Measurements from ENCODE around the gene ZNF232. TPM values are rescaled to one million over a fixed set of nuclear protein-coding genes. Genes with fewer than 3 reads are reported as not detected.

ZNF232 gene
- total and polyA plus RNA-seq, 2 donors (not counting 1 experiment from before 2014, with no cell fraction given), result 4.2 to 7.3 TPM

GRCh38 chr17:5100832-5101231 lies 10.8 kb downstream of the ZNF232 start:
- Histone ChIP-seq H2AFZ (ENCODE audit: low read length) (no peak overlapping the region), H3K9ac (ENCODE audit: insufficient read depth, low read length) (no peak overlapping the region), H3K4me1 (ENCODE audit: control insufficient read depth, extremely low read depth, insufficient read depth, low read length) (no peaks in the 10 kb centered on the region), H3K79me2 (ENCODE audit: control insufficient read depth, insufficient read depth, low read length) (no peaks in the 10 kb centered on the region), H3K4me3 (replicated peaks in 1 of 4; ENCODE audit: control extremely low read depth in 1 of 4, insufficient read depth in 1 of 4, low read depth in 3 of 4, low read length in 4 of 4) (no peak overlapping the region), H3K27ac (ENCODE audit: insufficient read depth, low read length) (no peak overlapping the region), H3K36me3 (ENCODE audit: control insufficient read depth, insufficient read depth, low read length) (peaks cover under 1% of the 10 kb centered on the region), H3K9me3 (ENCODE audit: control insufficient read depth, insufficient read depth, low read depth, low read length) (peaks cover 2% of the 10 kb centered on the region), H4K20me1 (ENCODE audit: control insufficient read depth, extremely low read depth, insufficient read depth, low read length) (no peaks in the 10 kb centered on the region), H3K27me3 (ENCODE audit: control insufficient read depth, insufficient read depth, low read length) (no peaks in the 10 kb centered on the region), H3K4me2 (ENCODE audit: extremely low read depth, insufficient read depth, low read length) (no peak overlapping the region)
- DNase-seq (ENCODE audit: low read depth in 2 of 2), result no peak
- TF ChIP-seq EZH2 (IDR thresholded peaks at IDR 0.05; ENCODE audit: low read length, missing control alignments) (no peak), CTCF (conservative IDR thresholded peaks at IDR 0.05 in 1 of 2, IDR thresholded peaks at IDR 0.05 in 1 of 2; ENCODE audit: low read depth in 1 of 2, low read length in 2 of 2) (no peak)

- no peak overlapping the region for H2AFZ ChIP-seq (ENCODE audit: low read length)
These were observed 12.4 kb downstream of the ZNF232 start for GRCh38 chr17:5099271-5099670.

GRCh38 chr17:5097101-5097834 lies 14.4 kb downstream of the ZNF232 start:
- H3K4me2 ChIP-seq (ENCODE audit: extremely low read depth, insufficient read depth, low read length), result no peak overlapping the region

More at GRCh38 chr17:5099271-5099670, 12.4 kb downstream of the ZNF232 start:
- TF ChIP-seq EZH2 (IDR thresholded peaks at IDR 0.05; ENCODE audit: low read length, missing control alignments), result no peak
- TF ChIP-seq CTCF (conservative IDR thresholded peaks at IDR 0.05 in 1 of 2, IDR thresholded peaks at IDR 0.05 in 1 of 2; ENCODE audit: low read depth in 1 of 2, low read length in 2 of 2), result no peak
- Histone ChIP-seq H3K4me3 (replicated peaks in 1 of 4; ENCODE audit: control extremely low read depth in 1 of 4, insufficient read depth in 1 of 4, low read depth in 3 of 4, low read length in 4 of 4) (no peak overlapping the region), H3K27me3 (ENCODE audit: control insufficient read depth, insufficient read depth, low read length) (no peaks in the 10 kb centered on the region), H4K20me1 (ENCODE audit: control insufficient read depth, extremely low read depth, insufficient read depth, low read length) (no peaks in the 10 kb centered on the region), H3K27ac (ENCODE audit: insufficient read depth, low read length) (no peak overlapping the region), H3K4me1 (ENCODE audit: control insufficient read depth, extremely low read depth, insufficient read depth, low read length) (no peaks in the 10 kb centered on the region), H3K9me3 (ENCODE audit: control insufficient read depth, insufficient read depth, low read depth, low read length) (peaks cover 2% of the 10 kb centered on the region), H3K9ac (ENCODE audit: insufficient read depth, low read length) (no peak overlapping the region), H3K79me2 (ENCODE audit: control insufficient read depth, insufficient read depth, low read length) (no peaks in the 10 kb centered on the region), H3K4me2 (ENCODE audit: extremely low read depth, insufficient read depth, low read length) (no peak overlapping the region), H3K36me3 (ENCODE audit: control insufficient read depth, insufficient read depth, low read length) (no peaks in the 10 kb centered on the region)
- DNase-seq (ENCODE audit: low read depth in 2 of 2), result no peak

More at GRCh38 chr17:5097101-5097834, 14.4 kb downstream of the ZNF232 start:
- Histone ChIP-seq H3K9me3 (ENCODE audit: control insufficient read depth, insufficient read depth, low read depth, low read length) (peaks cover 4% of the 10 kb centered on the region), H3K27me3 (ENCODE audit: control insufficient read depth, insufficient read depth, low read length) (no peaks in the 10 kb centered on the region), H4K20me1 (ENCODE audit: control insufficient read depth, extremely low read depth, insufficient read depth, low read length) (no peaks in the 10 kb centered on the region), H3K4me1 (ENCODE audit: control insufficient read depth, extremely low read depth, insufficient read depth, low read length) (no peaks in the 10 kb centered on the region), H3K4me3 (replicated peaks in 1 of 4; ENCODE audit: control extremely low read depth in 1 of 4, insufficient read depth in 1 of 4, low read depth in 3 of 4, low read length in 4 of 4) (no peak overlapping the region), H3K36me3 (ENCODE audit: control insufficient read depth, insufficient read depth, low read length) (no peaks in the 10 kb centered on the region), H2AFZ (ENCODE audit: low read length) (no peak overlapping the region), H3K79me2 (ENCODE audit: control insufficient read depth, insufficient read depth, low read length) (no peaks in the 10 kb centered on the region), H3K9ac (ENCODE audit: insufficient read depth, low read length) (no peak overlapping the region), H3K27ac (ENCODE audit: insufficient read depth, low read length) (no peak overlapping the region)
- TF ChIP-seq EZH2 (IDR thresholded peaks at IDR 0.05; ENCODE audit: low read length, missing control alignments) (peak; percentile 47), CTCF (conservative IDR thresholded peaks at IDR 0.05 in 1 of 2, IDR thresholded peaks at IDR 0.05 in 1 of 2; ENCODE audit: low read depth in 1 of 2, low read length in 2 of 2) (no peak)
- DNase-seq (ENCODE audit: low read depth in 2 of 2), result no peak
